ENCODE results near the gene EHD4.

The EHD4 gene

DNA sequence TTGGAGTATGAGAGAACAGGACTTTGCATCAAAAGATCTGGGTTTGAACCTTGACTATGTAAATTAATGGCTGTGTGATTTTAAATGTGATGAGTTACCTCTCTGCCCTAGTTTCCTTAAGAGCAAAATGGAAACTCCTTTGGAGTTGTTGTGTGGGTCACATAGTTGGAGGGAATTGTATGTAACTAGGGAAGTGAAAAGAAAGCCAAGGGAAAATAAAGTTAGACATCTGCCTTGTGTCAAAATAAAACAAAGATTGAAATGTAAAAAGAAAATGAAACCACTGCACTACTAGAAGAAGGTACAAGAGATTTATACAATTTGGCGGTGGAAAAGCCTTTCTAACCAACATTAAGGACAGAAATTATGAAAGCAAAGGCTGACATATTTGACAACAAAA lies 1.7 kb upstream of the EHD4 start:
- Histone ChIP-seq H3K36me3 (ENCODE audit: insufficient read depth, low read length) (no peaks in the 10 kb centered on the region), H3K9ac (ENCODE audit: low read depth, low read length, poor library complexity, severe bottlenecking) (no peak overlapping the region), H3K4me3 (ENCODE audit: low read length, poor library complexity, severe bottlenecking) (no peak overlapping the region), H2AFZ (ENCODE audit: low read length) (no peak overlapping the region), H3K9me3 (ENCODE audit: insufficient read depth, low read depth, low read length) (no peaks in the 10 kb centered on the region), H3K79me2 (ENCODE audit: insufficient read depth, low read length) (no peaks in the 10 kb centered on the region), H3K9me2 (replicated peaks; ENCODE audit: low read depth, low read length) (no peaks in the 10 kb centered on the region), H3K27me3 (ENCODE audit: insufficient read depth, low read length, poor library complexity, severe bottlenecking) (no peaks in the 10 kb centered on the region), H3K4me2 (ENCODE audit: low read depth, low read length, poor library complexity, severe bottlenecking) (no peak overlapping the region), H3K4me1 (ENCODE audit: insufficient read depth, low read length, poor library complexity, severe bottlenecking) (peaks cover 22% of the 10 kb centered on the region), H3F3A (ENCODE audit: low read depth) (no peaks in the 10 kb centered on the region; the same call in 1 of the 2 replicates), H4K20me1 (ENCODE audit: insufficient read depth, low read length, poor library complexity, severe bottlenecking) (peaks cover 7% of the 10 kb centered on the region)
- no peak for TF ChIP-seq EZH2phosphoT487 (IDR thresholded peaks at IDR 0.05; ENCODE audit: borderline replicate concordance)
- TF ChIP-seq, protein P1, sequence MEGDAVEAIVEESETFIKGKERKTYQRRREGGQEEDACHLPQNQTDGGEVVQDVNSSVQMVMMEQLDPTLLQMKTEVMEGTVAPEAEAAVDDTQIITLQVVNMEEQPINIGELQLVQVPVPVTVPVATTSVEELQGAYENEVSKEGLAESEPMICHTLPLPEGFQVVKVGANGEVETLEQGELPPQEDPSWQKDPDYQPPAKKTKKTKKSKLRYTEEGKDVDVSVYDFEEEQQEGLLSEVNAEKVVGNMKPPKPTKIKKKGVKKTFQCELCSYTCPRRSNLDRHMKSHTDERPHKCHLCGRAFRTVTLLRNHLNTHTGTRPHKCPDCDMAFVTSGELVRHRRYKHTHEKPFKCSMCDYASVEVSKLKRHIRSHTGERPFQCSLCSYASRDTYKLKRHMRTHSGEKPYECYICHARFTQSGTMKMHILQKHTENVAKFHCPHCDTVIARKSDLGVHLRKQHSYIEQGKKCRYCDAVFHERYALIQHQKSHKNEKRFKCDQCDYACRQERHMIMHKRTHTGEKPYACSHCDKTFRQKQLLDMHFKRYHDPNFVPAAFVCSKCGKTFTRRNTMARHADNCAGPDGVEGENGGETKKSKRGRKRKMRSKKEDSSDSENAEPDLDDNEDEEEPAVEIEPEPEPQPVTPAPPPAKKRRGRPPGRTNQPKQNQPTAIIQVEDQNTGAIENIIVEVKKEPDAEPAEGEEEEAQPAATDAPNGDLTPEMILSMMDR (conservative IDR thresholded peaks at IDR 0.05; ENCODE audit: low read length), result no peak

DNA sequence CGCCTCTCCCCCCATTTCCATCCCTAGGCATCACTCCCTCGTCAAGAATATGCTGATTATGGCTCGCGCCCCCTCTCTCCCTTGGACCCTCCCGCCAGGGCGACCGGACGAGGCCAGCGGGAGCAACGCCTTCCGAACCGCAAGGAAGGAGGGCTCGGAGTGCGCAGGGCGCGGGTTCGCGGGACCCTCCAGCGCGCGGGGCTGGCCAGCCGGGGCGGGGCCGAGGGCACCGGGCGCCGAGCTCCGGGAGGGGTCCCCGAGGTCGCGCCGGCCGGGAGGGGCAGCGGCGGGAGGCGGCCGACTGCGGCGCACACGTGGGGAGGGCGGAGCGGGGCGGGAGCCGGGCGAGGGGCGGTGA lies 483 bp downstream of the EHD4 start:
- H3K79me2 ChIP-seq (ENCODE audit: insufficient read depth, low read length), result no peaks in the 10 kb centered on the region

DNA sequence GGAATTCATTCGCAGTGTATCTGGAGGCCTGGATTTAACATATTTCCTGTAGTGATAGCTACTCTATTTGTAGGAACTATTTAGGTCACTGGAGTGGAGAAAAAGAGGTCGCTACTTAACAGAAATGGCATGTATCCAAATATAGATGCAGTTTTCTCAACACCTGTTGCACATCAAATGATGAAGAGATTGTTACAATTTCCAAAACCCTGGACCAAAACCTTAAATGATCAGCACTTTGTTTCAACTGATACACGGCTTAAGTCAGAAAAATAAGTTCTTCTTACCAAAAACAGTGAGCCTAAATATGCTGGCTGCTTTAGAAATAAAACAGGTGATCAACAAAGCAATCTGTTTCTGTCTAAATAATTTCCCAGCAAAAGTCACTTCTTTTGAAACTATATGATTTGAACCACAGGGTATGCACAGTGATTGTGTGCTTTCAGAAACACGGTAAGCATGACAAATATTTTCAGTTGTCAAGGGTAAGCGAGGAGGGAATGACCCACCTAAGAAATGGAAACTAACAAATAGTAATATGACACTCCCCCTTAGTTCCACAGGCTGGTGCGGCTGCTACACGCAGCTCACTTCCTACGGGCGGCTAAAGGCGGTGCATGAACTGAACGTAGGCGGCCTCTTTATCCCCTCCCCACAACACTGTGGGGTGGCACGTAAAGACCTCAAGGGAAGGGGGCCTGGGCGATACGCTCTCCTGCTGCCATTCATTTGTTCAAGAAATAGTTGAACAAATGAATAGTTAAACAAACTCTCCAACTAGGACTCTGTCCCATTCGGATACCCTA lies 1.1 kb downstream of the EHD4 start:
- Histone ChIP-seq H3K36me3 (ENCODE audit: insufficient read depth, low read length) (no peaks in the 10 kb centered on the region), H3K79me2 (ENCODE audit: insufficient read depth, low read length) (no peaks in the 10 kb centered on the region), H3K4me3 (ENCODE audit: low read length, poor library complexity, severe bottlenecking) (peak overlapping the region; percentile 78), H3K9me2 (replicated peaks; ENCODE audit: low read depth, low read length) (no peaks in the 10 kb centered on the region), H4K20me1 (ENCODE audit: insufficient read depth, low read length, poor library complexity, severe bottlenecking) (peaks cover 7% of the 10 kb centered on the region), H3K4me2 (ENCODE audit: low read depth, low read length, poor library complexity, severe bottlenecking) (peak overlapping the region; percentile 79), H3F3A (ENCODE audit: low read depth) (no peaks in the 10 kb centered on the region; the same call in 1 of the 2 replicates), H3K4me1 (ENCODE audit: insufficient read depth, low read length, poor library complexity, severe bottlenecking) (peaks cover 22% of the 10 kb centered on the region), H3K9me3 (ENCODE audit: insufficient read depth, low read depth, low read length) (no peaks in the 10 kb centered on the region), H2AFZ (ENCODE audit: low read length) (peak overlapping the region; percentile 94), H3K27me3 (ENCODE audit: insufficient read depth, low read length, poor library complexity, severe bottlenecking) (no peaks in the 10 kb centered on the region), H3K9ac (ENCODE audit: low read depth, low read length, poor library complexity, severe bottlenecking) (no peak overlapping the region)
- TF ChIP-seq, protein P1 (conservative IDR thresholded peaks at IDR 0.05; ENCODE audit: low read length), result no peak
- no peak for TF ChIP-seq EZH2phosphoT487 (IDR thresholded peaks at IDR 0.05; ENCODE audit: borderline replicate concordance)

More for the DNA sequence above, 483 bp downstream of the EHD4 start:
- H4K20me1 ChIP-seq (ENCODE audit: insufficient read depth, low read length, poor library complexity, severe bottlenecking), result peaks cover 7% of the 10 kb centered on the region
- H3K4me3 ChIP-seq (ENCODE audit: low read length, poor library complexity, severe bottlenecking), result peak overlapping the region; percentile 78
- no peaks in the 10 kb centered on the region; the same call in 1 of the 2 replicates for H3F3A ChIP-seq (ENCODE audit: low read depth)
- peak overlapping the region; percentile 79 for H3K4me2 ChIP-seq (ENCODE audit: low read depth, low read length, poor library complexity, severe bottlenecking)
- H3K36me3 ChIP-seq (ENCODE audit: insufficient read depth, low read length), result no peaks in the 10 kb centered on the region
- H2AFZ ChIP-seq (ENCODE audit: low read length), result peak overlapping the region; percentile 94
- peak overlapping the region; percentile 61 for H3K9ac ChIP-seq (ENCODE audit: low read depth, low read length, poor library complexity, severe bottlenecking)
- no peaks in the 10 kb centered on the region for H3K27me3 ChIP-seq (ENCODE audit: insufficient read depth, low read length, poor library complexity, severe bottlenecking)
- no peak for TF ChIP-seq EZH2phosphoT487 (IDR thresholded peaks at IDR 0.05; ENCODE audit: borderline replicate concordance)
- TF ChIP-seq, protein P1 (conservative IDR thresholded peaks at IDR 0.05; ENCODE audit: low read length), result no peak
- peaks cover 22% of the 10 kb centered on the region for H3K4me1 ChIP-seq (ENCODE audit: insufficient read depth, low read length, poor library complexity, severe bottlenecking)
- no peaks in the 10 kb centered on the region for H3K9me2 ChIP-seq (replicated peaks; ENCODE audit: low read depth, low read length)
- no peaks in the 10 kb centered on the region for H3K9me3 ChIP-seq (ENCODE audit: insufficient read depth, low read depth, low read length)

Data from Loucy (cell line).